Effector CD8-positive, alpha-beta T cell (primary cell): ENCODE measurements around the gene CPB2.

Experiments
- DNase-seq: peaks from one replicate; lab custom pipeline; 2025; lab: John Stamatoyannopoulos, UW

CPB2 gene

DNA sequence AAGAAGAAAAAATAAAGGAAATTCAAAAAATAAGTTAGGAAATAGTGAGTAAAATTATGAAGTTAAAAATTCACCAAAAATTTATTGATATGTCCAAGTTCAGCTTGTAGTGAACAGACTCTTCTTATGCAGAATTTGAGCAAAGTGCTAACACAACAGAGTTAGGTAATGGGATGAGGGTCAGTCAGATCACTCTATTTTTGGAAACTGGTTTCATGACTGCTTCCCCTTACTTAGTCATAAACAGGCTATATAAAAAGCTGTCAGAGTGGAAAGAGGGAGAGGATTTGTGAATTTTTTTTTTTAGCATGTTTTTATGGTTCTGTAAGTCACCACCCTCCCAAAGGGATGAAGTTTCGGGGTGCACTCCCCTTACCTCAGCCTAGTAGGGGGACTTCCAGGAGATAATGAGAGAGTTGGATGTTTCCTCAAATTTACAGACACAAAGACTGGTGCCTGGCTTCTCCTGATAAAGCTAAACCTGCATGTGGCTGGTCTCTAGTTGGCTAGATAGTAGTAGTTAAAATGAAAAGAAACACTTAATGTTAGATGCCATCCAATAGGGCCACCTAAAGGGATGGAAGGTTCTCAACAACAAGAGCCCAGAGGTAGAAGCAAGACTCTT lies 4.5 kb downstream of the CPB2 start:
- DNase-seq, result no peak

DNA sequence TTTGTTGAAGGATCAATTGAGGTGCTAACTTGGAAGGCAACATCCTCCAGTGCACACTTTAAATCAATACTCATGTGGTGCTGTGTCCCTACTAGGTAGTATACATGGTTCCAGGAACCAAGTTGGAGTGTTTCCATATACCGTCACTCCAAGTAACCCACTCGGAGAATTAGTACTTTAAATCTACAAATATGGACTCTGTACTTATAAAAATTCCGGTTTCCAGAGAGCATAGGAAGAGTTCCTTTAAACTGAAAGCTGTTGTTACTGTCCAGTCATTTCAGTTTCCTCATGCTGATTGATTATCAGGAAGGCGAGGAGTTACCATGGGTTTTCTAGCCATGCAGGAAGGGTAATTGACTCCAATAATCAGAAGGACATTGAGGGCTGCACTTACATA lies 7.2 kb downstream of the CPB2 start:
- DNase-seq, result no peak

DNA sequence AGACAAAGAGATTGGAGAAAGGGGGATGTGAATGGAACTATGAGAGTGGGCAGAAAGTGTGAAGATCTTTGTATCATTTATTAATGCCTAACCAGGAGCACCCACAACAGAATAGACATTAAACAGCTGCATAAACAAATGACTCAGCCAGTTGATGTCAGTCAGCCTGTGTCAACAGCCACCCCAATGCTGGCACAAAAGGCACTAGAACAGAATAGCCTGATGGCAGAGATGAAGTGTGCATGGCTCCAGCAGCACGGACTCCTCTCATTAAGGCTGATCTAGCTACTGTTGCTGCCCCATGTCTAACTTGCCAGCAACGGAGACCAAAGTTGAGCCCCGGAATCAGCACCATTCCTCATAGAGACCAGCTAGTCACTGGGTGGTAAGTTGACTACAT lies 7.8 kb downstream of the CPB2 start:
- DNase-seq, result no peak

DNA sequence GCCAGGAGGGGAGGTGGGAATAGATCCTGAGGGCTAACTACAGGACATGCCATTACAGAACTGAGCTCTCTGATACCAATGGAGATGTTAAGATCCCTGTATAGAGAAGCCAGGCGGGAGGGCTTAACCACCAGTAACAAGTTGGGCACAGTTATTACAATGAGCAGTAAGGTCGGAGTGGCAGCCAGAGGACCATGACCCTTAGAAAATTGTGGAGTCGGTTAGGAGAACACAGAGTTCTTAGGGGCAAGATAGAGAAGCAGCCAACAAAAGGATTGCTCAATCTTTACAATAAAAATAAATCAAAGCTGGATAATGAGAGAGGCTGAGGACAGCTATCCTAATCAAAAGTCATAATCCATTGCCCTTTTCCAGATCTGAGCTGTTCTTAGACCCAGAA lies 10.4 kb downstream of the CPB2 start:
- no peak for DNase-seq

DNA sequence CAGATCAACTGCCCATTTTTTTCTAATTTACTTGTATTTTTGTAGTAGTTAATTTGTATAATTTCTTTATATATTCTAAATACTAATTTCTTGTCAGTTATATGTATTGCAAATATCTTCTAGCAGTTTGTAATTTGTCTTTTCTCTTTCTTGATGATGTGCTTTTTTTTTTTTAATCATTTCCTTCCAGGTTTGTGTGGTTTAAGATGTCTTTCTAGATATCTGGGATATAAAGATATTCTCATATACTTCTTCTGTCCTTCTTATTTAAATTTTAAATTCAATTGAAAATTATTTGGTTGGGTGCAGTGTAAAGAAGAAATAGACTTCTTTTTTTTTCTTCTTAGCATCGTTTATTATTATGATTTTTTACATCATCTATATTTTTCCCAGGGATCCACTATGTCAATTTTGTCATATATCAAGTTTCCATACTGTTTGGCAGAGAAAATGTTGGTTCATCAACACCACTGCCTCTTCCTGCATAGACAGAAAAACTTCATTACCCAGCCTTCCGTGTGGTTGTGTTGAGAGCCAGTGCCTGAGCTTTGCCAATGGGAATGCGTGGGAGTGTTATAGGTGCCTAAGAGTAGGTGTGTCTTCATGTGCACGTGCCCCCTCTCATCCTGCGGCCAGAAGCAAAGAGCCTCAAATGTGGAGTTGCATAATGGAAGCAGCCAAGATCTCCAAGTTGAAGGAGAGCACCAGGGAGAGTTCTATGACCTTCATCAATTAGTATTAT lies 15.8 kb downstream of the CPB2 start:
- no peak for DNase-seq

DNA sequence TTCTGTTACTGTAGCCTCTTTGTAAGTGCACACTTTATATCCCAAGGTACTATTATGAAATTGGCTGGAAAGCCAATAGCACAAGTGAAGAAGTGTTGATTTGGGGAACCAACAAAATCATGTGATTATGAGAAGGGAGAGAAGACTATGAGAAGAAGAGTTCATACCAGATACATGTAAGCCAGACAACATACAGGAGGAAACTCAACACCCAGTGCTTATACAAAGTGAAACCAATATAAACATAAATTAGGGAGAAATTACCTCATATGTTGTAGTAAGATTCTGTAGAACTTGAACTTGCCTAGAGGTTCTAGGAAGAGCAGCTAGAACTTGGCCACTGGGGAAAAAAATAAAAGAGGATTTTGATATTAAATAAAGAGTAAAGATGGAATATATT lies 17.4 kb downstream of the CPB2 start:
- DNase-seq, result no peak

DNA sequence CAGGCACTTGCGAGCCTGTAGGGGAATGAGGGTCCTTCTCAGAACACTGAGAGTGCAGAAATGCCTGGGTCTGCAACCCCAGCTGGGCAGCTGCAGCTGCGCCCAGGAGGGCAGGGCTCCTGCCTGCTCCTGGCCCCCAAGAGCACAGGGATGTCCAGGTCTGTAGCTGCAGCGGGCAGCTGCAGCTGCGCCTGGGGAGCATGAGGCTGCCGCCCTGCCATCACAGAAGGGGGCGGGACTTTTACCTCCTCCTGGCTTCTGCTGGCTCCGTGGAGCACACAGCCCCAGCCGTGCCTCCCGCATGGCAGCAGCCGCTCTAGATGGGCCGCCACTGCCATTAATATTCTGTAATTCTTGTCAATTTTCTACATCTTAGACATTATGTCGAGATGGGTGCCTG lies 17.8 kb downstream of the CPB2 start:
- no peak for DNase-seq

DNA sequence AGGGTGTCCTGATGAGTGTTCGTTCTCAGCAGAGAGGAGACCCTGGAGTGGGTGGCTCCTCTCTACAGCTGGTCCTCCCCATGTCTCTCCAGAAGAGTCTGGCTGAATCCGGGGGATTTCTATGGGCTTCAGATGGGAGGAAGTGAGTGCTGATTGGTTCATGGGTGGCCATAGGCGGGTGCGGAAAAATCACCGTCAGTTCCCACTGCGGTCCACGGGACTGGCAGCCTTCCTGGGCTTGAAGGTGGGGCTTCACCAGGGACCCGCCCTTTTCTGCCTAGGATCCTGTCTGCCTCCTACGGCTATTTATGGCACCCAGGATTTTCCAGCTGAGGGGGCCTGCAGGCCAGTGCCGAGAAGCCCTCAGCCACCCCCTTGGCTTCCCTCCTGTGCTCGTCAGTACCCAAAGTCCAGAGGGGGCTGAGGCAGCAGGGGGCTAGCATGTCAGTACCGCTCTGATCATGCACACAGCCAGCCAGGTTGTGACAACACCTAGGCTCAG lies 18.4 kb downstream of the CPB2 start:
- DNase-seq, result no peak

DNA sequence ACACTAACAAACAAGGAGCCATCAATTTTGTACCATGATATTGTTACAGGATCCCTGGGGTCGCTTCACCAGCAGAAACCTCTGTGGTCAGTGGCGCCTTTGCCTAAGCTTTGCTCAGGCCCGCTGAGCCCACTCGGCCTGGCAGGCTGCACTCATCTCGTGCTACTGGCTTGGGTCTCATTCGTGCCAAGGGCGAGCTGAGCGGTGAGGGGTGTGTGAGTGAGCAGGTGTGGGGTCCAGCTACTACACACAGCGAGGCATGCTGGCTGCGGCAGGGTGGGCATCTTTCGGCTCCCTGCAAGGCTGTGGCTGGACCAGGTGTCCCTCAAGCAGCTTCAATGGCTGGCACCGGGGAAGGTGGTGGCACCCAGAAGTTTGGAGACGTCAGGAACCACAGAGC lies 19.1 kb downstream of the CPB2 start:
- DNase-seq, result no peak

DNA sequence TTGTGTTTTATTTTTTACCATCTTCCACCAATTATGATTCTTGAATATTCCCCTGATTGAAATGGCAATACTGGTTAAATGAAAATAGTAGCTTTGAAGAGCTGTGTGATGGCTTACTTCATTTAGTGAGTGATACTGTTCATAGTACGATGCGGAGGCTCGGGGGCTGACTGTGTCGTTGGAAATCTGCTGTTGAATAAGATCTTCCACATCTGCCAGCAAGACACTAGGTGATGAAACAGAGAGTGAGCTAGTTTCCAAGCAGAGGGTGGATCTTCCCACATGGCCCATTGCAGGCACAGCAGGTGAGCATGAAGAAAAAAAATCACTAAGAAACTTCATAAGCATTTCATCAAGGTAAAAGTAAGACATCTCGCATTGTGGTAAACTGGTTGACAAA lies 22.5 kb downstream of the CPB2 start:
- DNase-seq, result no peak

DNA sequence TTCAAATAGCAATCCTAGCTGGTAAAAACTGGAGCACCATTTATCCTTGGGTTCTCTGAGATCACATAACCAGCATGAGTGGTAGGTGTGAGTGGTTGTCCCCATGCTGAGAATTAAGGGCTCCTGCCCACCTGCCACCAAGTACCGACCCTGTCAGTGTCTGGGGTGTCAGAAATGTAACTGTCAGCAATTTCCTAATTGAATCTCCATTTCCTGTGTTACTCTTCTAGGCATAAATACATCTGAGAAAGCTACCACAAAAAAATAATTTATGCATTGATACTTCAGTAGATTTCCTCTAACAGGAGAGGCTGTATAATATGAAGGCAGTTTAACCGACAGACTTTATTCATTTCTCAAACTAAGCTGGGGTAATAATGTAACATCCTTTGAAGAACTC lies 25.1 kb downstream of the CPB2 start:
- DNase-seq, result no peak

DNA sequence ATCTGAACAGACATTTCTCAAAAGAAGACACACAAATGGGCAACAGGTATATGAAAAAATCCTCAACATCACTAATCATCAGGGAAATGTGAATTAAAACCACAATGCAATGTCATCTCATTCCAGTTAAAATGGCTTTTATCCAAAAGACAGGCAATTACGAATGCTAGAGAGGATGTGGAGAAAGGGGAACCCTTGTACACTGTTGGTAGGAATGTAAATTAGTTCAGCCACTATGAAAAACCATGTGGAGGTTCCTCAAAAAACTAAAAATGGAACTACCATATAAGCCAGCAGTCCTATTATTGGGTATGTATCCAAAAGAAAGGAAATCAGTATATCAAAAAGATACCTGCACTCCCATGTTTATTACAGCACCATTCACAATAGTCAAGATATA lies 27.6 kb downstream of the CPB2 start:
- no peak for DNase-seq

DNA sequence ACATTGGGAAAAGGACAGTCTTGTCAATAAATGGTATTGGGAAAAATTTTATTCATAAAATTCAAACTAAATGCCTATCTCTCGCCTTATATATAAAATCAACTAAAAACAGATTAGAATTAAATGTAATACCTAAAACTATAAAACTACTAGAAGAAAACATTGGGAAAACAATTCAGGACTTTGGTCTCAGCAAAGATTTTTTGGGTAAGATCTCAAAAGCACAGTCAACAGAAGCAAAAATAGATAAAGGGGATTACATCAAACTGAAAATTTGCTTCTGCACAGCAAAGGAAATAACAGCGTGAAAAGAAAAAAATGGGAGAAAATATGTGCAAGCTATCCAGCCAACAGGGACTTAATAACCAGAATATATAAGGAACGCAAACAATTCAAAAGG lies 28.0 kb downstream of the CPB2 start:
- no peak for DNase-seq

DNA sequence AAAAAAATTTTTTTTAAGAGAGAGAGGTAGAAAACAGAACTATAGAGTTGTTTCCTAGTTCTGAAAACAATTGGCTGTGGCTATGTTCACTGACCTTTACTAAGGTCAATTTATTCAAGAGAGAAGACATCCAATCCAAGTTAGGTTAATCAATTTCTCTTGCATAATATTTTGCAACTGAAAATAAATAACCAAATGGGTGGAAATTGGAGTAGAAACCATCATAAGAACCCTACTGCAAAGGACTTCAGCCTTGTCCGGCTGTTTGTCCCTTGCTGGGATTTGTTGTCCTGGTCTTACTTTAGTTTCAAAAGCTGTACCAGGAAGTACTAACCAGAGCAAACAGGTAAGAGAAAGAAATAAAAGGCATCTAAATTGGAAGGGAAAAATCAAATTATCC lies 29.0 kb downstream of the CPB2 start:
- no peak for DNase-seq

DNA sequence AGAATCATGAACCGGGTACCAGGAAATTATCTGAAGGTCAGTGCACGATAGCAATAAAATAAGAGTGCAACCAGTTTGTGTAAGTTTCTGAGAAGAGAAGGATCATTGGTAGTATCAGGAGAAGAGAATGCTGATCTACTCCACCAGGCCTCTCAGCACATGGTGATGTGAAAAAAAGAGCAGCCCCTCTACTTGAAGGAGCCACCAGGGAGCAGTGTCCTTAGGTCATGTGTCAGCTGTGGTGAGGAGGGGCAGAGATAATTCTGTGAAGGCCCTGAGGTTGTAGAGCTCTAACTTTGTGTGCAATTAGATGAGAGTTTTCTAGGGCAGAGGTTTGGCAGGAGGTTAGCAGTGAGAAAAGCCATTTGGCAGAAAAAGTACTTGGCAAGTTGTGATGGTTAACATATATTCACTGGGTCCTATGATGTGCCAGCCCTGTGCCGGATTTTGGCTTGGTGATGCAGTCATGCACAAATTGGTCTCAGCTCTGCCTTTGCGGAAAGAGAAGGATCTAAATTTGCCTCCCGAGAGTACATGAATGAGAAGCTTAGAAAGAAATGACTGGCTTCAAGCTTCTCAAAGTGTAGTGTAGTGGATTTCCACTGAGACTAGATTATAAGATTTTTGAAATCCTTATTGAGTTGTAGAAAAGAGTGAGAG lies 33.1 kb downstream of the CPB2 start:
- DNase-seq, result no peak

DNA sequence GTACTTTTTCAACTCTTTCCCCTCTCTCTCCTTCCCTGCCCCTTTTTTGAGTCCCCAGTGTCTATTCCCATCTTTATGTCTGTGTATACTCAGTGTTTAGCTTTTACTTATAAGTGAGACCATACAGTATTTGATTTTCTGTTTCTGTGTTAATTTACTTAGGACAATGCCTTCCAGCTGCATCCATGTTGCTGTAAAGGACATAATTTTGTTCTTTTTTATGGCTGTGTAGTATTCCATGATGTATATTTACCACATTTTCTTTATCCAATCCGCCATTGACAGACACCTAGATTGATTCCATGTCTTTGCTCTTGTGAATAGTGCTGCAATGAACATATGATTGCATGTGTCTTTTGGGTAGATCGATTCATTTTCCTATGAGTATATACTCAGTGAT lies 41.5 kb downstream of the CPB2 start:
- no peak for DNase-seq

DNA sequence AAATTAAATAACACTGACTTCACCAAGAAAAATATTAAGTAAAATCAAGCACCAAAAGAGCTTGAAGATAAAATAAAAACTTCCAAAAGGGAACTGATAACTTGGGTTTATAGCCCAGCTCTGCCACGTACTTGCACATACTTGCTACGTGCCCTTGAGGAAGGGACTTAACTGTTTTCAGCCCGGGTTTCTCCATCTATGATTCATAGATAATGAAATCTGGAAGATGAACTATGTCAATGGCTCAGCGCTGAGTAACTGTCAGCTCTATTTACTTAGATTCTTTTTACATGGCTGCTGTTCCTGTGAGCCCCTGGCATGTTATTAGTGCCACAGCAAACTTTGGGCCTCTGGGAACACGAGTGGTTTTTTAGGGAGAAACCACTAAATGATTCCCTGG lies 42.6 kb downstream of the CPB2 start:
- no peak for DNase-seq

DNA sequence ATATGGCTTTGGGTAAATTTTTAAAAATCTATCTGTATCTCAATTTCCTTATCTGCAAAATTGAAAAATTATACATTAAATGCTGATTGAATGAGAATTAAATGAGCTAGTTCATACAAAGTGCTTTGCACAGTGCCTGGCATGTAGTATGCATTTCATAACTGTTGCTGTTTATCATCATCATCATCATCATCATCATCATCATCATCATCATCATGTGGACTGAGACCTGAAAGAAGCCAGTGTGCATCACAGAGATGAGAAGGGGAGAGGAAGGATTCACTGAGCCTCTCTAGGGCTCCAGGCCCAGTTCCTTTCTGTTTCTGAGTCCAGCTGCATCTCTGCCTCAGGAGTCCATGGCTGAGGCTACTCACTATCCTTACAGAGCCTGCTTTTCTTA lies 45.4 kb downstream of the CPB2 start:
- DNase-seq, result no peak

DNA sequence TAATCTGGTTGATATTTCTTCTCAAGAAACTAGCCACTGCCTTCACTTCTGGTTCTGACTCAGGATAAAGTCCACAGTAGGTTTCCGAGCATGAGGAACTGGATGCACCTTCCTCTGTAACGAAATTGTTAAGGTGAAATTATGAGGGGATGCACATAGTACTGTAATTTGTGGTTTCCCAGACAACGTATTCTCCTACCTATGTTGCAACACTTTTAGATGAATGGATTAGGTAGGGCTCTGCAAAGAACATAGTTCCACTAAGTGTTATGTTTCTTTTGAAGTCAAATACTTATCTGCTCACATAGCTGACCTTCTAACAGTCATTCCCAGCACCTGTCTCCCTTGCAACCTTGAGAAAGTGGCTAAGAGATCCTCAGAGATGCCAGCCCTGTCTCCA lies 46.6 kb downstream of the CPB2 start:
- DNase-seq, result no peak

DNA sequence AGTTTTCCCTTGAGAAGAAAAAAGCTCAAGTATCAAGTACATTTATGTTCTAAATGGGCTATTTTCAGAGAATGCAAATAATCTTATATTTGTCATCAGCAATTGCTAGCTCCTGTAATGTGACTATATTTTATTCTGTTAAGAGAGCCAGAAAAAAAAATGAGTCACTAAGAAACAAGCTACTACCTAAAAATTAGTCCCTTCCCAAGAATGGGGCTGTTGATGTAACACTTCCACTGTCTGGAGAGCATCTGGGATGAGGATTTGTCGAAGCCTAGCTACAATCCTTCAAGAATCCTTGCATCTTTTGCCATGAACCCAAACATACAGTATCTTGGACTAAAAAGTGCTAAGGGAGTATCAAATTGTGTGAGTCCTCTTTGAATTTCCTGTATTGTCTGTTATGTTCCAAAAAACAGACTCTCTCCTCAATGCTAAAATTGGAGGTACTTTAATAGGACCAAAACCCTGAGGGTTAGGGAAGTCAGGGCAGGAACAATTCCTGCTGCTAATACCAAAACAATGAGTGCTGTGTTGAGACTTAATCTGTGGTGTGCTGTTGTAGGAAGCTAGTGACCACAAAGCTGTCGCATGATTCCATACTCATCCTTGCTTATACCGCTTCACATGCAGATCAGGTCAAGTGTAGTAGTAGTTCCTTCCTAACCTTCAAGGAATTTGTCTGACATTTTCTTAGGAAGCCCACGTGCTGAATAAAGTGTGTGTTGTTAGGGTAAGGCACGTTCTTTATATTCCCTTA lies 47.4 kb downstream of the CPB2 start:
- no peak for DNase-seq

DNA sequence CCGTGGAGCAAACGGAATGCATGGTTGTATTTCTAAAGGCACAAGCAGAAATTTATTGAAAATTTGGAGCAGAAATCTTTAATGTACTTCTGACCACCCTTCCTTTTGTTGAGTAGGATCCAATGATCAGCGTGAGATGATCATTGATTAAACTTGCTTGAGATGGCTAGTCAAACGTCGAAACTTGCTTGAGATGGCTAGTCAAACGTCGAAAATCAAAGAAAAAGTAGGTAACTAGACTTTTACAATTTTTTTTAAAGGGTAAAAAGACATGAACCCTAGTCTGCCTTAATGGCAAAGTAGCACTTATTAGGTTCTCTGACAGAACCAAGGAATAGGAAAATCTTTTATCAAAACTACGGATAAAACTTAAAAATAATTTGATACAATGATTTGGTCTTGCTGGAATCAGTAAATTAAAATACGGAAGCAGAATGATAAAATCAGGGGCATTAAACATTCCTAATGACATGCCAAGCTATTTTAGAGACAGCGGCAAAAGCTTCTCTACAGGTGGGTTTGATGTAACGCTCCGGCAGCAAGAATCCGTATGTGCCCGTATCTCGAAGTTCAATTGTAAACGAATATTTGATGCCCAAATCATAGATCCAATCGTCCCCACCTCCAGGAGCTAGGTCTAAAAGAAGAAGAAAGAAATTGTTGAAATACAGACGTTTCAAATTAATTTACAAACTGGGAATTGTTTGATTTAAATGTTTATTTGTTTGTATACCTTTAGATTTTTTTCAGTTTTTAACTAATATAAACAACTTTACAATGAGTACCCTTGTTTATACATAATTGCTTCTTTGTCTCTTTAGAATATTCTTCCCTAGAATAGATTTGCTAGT lies 51.4 kb downstream of the CPB2 start:
- DNase-seq, result no peak
